Naive B cell (primary cell): ENCODE results near the gene BEAN1. TPM values are rescaled to one million over a fixed set of nuclear protein-coding genes. Genes with fewer than 3 reads are reported as not detected.
A peak's percentile ranks its signal among the peaks of the same experiment; 100 is the strongest.
"Not testable (repeated sequence)": the region's sequence is repeated elsewhere in the genome, so short reads cannot be mapped to it uniquely, and the experiment has no call there.

Experiments used
- ATAC-seq, 2 donors: fragments of 150-1000 bp; cut with Tn5 transposase; 2 replicates each; pipeline ENCODE4 v1.10.0; 2021; ENCODE audit warnings: low read depth in 2 of 2, mild to moderate bottlenecking in 2 of 2, moderate library complexity in 2 of 2
- DNase-seq: peaks from one replicate; pipeline ENCODE4 v3.0.0; 2022
- H3K27ac Mint-ChIP-seq, 6 donors: one replicate each; pipeline ENCODE4 v1.8.0; 2020 to 2022; ENCODE audit warnings: mild to moderate bottlenecking in 6 of 6, mixed read lengths in 6 of 6, moderate library complexity in 5 of 6, inconsistent platforms in 2 of 6
- H3K27me3 Mint-ChIP-seq, 3 donors: one replicate each; pipeline ENCODE4 v1.8.0; 2021 to 2022; ENCODE audit warnings: mixed read lengths in 3 of 3, mild to moderate bottlenecking in 1 of 3
- H3K36me3 Mint-ChIP-seq, 2 donors: one replicate each; pipeline ENCODE4 v1.8.0; 2020 to 2022; ENCODE audit warnings: mixed read lengths in 2 of 2, inconsistent platforms in 1 of 2, mild to moderate bottlenecking in 1 of 2
- H3K4me1 Mint-ChIP-seq, 3 donors: one replicate each; pipeline ENCODE4 v1.8.0; 2020 to 2022; ENCODE audit warnings: mixed read lengths in 3 of 3, inconsistent platforms in 1 of 3, mild to moderate bottlenecking in 1 of 3, moderate library complexity in 1 of 3
- H3K4me3 Mint-ChIP-seq, 8 donors: one replicate each; pipeline ENCODE4 v1.8.0; 2020 to 2022; ENCODE audit warnings: mild to moderate bottlenecking in 8 of 8, mixed read lengths in 8 of 8, moderate library complexity in 8 of 8, inconsistent platforms in 2 of 8
- H3K9me3 Mint-ChIP-seq, 7 donors: one replicate each; pipeline ENCODE4 v1.8.0; 2020 to 2022; ENCODE audit warnings: mixed read lengths in 7 of 7, mild to moderate bottlenecking in 5 of 7, inconsistent platforms in 2 of 7, moderate library complexity in 1 of 7
- polyA plus RNA-seq, 6 donors: library from polyadenylated mRNA; unstranded; fragments of 300-500 nt; fragmentation: Illumina TruSeq; gene quantifications; one replicate each; pipeline ENCODE4 v1.2.3, GENCODE V29; 2021; ENCODE audit warnings: low read depth in 6 of 6

The BEAN1 gene
- polyA plus RNA-seq, 6 donors from 2014 or later, result not detected

DNA sequence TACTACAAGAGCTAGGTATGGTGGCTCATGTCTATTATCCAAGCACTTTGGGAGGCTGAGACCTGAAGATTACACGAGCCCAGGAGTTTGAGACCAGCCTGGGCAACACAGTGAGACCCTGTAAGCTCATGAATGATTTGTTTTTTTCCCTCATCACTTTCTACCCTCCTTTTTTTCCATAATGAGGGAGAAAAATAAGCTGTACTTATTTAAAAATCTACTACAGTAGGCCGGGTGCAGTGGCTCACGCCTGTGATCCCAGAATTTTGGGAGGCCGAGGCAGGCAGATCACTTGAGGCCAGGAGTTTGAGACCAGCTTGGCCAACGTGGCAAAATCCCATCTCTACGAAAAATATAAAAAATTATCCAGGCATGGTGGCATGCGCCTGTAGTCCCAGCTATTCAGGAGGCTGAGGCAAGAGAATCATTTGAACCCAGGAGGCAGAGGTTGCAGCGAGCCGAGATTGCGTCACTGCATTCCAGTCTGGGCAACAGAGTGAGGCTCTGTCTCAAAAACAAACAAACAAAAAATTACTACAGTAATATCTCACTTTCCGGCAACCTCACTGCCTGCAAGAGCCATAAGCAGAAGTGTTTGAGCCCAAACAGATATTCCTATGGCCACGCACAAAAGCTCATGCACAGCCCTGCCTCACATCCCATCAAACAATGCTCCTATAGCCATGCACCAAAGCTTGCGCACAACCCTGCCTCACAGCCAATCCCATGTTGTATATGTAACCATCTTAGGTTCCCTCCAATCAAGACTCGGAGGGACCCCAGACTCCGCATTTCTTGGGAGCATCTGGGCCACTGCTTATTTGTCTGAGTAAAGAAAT lies 85.4 kb downstream of the BEAN1 start:
- H3K36me3 Mint-ChIP-seq, result no peaks in the 10 kb centered on the region
- H3K4me3 Mint-ChIP-seq, result no peak overlapping the region
- DNase-seq (no peak), ATAC-seq (no peak)
- H3K27me3 Mint-ChIP-seq, result peaks cover 0 to 12% (median 0%) of the 10 kb centered on the region in 3 donors
- H3K27ac Mint-ChIP-seq, result peak overlapping the region in 2 of 6 donors; percentile 28 to 62
- no peaks in the 10 kb centered on the region for H3K9me3 Mint-ChIP-seq
- H3K4me1 Mint-ChIP-seq, result peaks cover 32 to 45% (median 35%) of the 10 kb centered on the region in 3 donors

DNA sequence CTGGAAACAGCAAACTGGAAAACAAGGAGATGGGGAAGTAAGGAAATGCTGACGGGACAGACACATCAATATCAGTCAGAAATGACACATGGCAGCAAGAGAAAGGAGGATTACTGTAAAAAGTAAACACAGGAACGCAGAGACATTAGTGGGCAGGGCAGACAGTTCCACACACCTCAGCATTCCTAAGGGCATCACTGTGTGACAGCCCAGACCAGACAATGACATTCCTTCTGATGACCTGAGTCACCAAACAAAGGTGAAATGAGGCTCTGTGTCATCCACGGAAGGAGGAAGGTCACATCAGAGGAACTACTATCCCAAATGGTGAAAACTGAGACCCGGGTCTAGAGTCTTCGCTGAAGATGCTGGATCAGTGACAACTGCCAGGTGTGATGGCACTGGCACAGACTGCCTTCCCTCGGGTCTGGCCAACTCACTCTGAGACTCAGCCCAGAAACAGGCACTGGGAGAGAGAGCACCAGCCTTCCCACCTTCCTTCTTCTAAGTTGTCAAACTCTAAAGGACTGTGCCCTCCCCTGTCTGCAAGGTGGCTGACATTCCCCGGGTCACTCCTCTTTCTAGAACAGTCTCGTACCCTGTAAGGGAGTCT lies 86.1 kb downstream of the BEAN1 start:
- DNase-seq (no peak), ATAC-seq (no peak)
- no peak overlapping the region for H3K4me3 Mint-ChIP-seq
- peaks cover 32 to 51% (median 42%) of the 10 kb centered on the region in 3 donors for H3K4me1 Mint-ChIP-seq
- no peaks in the 10 kb centered on the region for H3K9me3 Mint-ChIP-seq
- H3K36me3 Mint-ChIP-seq, result no peaks in the 10 kb centered on the region
- H3K27me3 Mint-ChIP-seq, result peaks cover 0 to 12% (median 0%) of the 10 kb centered on the region in 3 donors
- H3K27ac Mint-ChIP-seq, result peak overlapping the region in 2 of 6 donors; percentile 28 to 62

- peaks cover 27 to 51% (median 41%) of the 10 kb centered on the region in 3 donors for H3K4me1 Mint-ChIP-seq
- H3K27me3 Mint-ChIP-seq, result peaks cover 0 to 12% (median 0%) of the 10 kb centered on the region in 3 donors
- H3K9me3 Mint-ChIP-seq, H3K36me3 Mint-ChIP-seq, H3K4me3 Mint-ChIP-seq, DNase-seq, ATAC-seq: not testable (repeated sequence)
- H3K27ac Mint-ChIP-seq, result peak overlapping the region in 1 of 6 donors; percentile 14
Measured at GRCh38 chr16:66514391-66514790, 87.3 kb downstream of the BEAN1 start.

- ATAC-seq, H3K27me3 Mint-ChIP-seq, H3K27ac Mint-ChIP-seq, H3K36me3 Mint-ChIP-seq, DNase-seq, H3K9me3 Mint-ChIP-seq: not testable (repeated sequence)
- peak overlapping the region in 1 of 8 donors; percentile 72 for H3K4me3 Mint-ChIP-seq
- peaks cover 34 to 58% (median 48%) of the 10 kb centered on the region in 3 donors for H3K4me1 Mint-ChIP-seq
Measured at GRCh38 chr16:66514980-66515595, 88.0 kb downstream of the BEAN1 start.

GRCh38 chr16:66515596-66516508 lies 88.8 kb downstream of the BEAN1 start:
- DNase-seq, result no peak

DNA sequence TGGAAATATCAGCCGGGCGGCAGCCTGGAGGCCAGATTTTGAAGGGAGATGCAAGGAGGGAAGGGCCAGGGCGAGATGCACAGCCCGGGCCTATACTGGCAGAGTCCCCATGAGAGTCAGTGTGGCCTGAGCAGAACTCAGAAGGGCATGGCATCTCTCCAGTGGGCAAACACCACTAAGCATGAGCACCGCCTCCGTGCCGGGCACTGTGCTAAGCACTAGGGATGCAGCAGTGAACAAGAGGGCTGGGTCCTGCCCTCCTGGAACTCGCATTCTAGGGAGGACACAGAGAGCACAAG lies 89.4 kb downstream of the BEAN1 start:
- H3K27ac Mint-ChIP-seq, result peak overlapping the region; percentile 99 to 100 (median 100)
- DNase-seq, result no peak
- H3K9me3 Mint-ChIP-seq, result no peaks in the 10 kb centered on the region
- peak overlapping the region; percentile 69 to 99 (median 93) for H3K4me3 Mint-ChIP-seq
- ATAC-seq, result no peak
- H3K4me1 Mint-ChIP-seq, result peaks cover 46 to 72% (median 62%) of the 10 kb centered on the region in 3 donors
- peaks cover 0 to 6% (median 0%) of the 10 kb centered on the region in 3 donors for H3K27me3 Mint-ChIP-seq
- no peaks in the 10 kb centered on the region for H3K36me3 Mint-ChIP-seq

More at GRCh38 chr16:66515596-66516508, 88.8 kb downstream of the BEAN1 start:
- H3K27me3 Mint-ChIP-seq, result peaks cover 0 to 6% (median 0%) of the 10 kb centered on the region in 3 donors
- peak overlapping the region in 5 of 6 donors; percentile 99 to 100 (median 100) for H3K27ac Mint-ChIP-seq
- H3K9me3 Mint-ChIP-seq, result no peaks in the 10 kb centered on the region
- H3K36me3 Mint-ChIP-seq, result no peaks in the 10 kb centered on the region
- H3K4me1 Mint-ChIP-seq, result peaks cover 42 to 66% (median 55%) of the 10 kb centered on the region in 3 donors
- no peak for ATAC-seq
- peak overlapping the region; percentile 69 to 99 (median 93) for H3K4me3 Mint-ChIP-seq

DNA sequence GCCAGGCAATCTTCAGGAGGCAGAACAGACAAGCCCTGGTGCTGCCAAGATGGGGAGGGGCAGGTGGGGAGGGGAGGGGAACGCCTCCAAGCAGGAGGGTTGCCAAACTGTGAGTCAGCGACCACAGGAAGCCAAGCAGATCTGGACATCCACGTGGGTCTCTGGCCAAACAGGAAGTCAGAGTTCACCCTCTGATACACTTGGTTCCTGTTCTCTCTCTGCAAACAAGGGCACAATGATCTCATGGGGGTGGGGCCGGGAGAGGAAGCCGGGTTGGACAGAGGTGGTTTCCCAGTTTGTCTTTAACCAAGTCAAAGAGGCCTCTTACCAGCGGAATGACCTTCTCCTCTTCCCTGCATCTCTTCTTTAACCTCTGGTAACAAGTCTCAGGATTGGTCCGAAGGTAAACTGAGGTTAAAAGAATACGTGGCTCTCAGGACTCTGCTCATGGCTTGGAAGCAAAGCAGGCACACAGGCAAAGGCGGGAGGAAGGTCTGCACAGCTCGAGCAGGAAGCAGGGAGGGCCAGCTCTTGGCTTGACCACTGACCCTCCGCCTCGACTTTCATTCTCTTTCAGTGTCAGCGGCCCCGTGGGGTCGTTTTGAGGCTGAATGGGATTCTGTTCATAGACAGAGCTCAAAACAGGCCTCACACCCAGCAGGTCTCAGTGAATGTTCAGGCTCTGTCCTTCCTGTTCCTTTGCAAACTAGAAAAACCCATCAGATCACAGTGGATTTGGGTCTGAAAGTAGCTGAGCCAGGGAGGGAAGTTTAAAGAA lies 89.9 kb downstream of the BEAN1 start:
- no peaks in the 10 kb centered on the region for H3K9me3 Mint-ChIP-seq
- peaks cover 46 to 74% (median 67%) of the 10 kb centered on the region in 3 donors for H3K4me1 Mint-ChIP-seq
- H3K27ac Mint-ChIP-seq, result peak overlapping the region; percentile 99 to 100 (median 100)
- DNase-seq, result peak; percentile 95
- peaks cover 0 to 6% (median 0%) of the 10 kb centered on the region in 3 donors for H3K27me3 Mint-ChIP-seq
- H3K4me3 Mint-ChIP-seq, result peak overlapping the region; percentile 69 to 99 (median 93)
- ATAC-seq, result peak; percentile 94 to 95
- no peaks in the 10 kb centered on the region for H3K36me3 Mint-ChIP-seq

DNA sequence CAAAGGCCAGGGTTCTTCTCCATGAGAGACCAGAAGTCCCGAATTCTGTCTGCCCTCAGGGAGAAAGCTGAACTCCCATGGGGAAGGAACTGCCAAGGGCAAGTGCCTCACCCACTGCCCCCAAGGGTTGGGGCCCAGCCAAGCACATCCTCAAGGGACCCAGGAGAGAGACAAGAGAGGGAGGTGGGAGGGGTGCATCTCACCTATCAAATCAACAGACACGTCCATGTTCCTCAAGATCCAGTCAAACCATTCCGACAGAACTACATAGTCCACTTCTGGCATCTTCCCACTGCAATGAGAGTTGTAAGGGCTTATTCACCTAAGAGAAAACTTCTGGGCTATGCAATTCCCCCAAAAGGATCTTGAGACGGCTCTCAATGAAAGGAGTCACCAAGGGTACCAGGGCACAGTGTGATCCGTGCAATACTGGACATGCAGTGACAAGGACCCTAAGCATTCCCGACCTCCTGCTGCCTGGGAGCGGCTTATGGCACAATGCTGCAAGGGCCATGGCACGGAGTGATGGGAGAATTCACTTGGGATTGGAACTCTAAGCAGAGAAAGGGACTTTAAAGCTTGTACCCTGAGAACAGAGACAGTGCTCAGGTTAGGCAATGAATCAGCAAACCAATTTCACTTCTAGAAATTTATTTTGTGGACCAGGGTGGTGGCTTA lies 90.6 kb downstream of the BEAN1 start:
- Mint-ChIP-seq H3K9me3 (no peaks in the 10 kb centered on the region), H3K27me3 (peaks cover 0 to 5% (median 0%) of the 10 kb centered on the region in 3 donors), H3K4me3 (peak overlapping the region; percentile 69 to 99 (median 93)), H3K4me1 (peaks cover 50 to 80% (median 74%) of the 10 kb centered on the region in 3 donors), H3K27ac (peak overlapping the region; percentile 99 to 100 (median 100)), H3K36me3 (no peaks in the 10 kb centered on the region)
- no peak for DNase-seq
- ATAC-seq, result no peak

DNA sequence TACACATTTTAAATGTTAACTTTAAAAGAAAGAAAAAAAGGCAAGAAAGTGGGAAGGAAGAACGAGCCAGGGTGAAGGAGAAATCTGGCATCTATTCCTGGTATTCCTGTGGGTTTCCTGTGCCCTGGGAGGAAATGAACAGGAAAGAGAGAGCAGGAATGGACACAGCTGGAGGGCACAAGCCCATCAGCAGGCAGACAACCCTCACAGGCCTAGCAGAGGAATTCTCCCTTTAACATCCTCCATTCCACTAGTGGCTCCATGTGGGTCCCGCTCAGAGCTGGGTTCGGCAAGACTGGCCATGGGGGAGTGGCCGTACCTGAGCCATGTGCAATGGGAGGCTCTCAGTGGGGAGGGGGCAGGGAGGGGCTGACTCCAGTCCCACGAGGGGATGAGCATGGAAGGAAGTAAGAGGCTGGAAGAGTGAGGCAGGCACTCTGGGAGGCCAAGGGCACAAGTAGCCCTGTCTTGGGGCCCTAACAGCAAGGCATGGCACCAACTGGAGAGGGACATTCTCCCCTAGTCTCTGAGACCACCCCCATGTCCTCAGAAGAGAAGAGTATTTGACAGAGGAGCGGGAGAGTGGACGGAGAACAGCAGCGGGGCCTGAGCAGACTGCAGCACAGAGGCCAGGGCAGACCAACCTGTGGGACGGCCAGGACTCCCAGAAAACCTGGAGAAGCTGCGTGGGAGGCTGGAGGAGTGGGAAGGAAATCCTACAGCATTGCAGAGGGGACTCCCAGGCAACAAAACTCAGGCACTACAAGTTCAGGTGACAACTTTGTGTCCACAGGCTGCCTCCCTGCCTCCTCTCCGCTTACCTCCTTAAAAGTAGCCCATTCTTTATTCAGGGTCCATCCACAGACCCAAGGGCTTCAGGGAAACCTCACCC lies 92.6 kb downstream of the BEAN1 start:
- peaks cover 56 to 96% (median 91%) of the 10 kb centered on the region in 3 donors for H3K4me1 Mint-ChIP-seq
- H3K9me3 Mint-ChIP-seq, result no peaks in the 10 kb centered on the region
- ATAC-seq (no peak), DNase-seq (no peak)
- H3K27me3 Mint-ChIP-seq, result no peaks in the 10 kb centered on the region
- peak overlapping the region; percentile 41 to 100 (median 76) for H3K27ac Mint-ChIP-seq
- H3K36me3 Mint-ChIP-seq, result no peaks in the 10 kb centered on the region
- H3K4me3 Mint-ChIP-seq, result peak overlapping the region in 6 of 8 donors; percentile 62 to 91 (median 80)

DNA sequence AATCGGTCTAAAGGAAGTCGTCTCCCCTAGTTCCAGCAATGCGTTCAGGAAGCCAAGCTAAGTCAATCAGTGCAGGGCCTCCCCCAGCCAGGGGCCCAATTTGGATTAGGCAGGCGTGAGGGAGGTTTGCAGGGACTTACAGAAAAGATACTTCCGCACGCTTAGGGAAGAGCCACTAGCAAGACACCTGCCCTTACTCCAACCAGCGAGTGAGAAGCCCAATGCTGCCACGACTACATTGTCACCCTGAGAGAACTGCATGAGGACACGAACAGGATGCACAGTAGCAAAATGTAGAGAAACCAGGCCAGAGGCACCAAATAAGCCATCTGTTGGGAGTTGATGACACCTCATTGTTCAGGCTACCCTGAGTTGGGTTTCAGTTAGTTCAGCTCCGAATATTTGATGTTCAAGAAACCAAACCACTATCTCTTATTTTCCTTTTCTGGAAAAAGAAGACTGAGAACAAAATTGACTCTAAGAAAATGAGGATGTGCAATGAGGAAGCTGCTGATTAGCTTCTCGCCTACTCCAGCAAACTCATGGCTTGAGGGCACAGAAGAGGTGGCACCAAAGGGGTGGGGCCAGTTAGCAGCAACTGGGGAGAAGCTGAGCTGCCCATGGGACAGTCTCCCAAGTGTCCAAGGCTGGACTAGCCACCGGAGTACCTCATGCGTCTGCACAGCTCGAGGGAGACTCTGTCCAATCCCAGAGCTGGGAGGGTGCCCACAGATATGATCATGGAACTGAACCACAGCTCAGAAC lies 93.5 kb downstream of the BEAN1 start:
- H3K27me3 Mint-ChIP-seq, result no peaks in the 10 kb centered on the region
- ATAC-seq (no peak), DNase-seq (peak; percentile 40)
- peaks cover 65 to 97% (median 92%) of the 10 kb centered on the region in 3 donors for H3K4me1 Mint-ChIP-seq
- peak overlapping the region; percentile 77 to 100 (median 91) for H3K27ac Mint-ChIP-seq
- peak overlapping the region; percentile 16 to 91 (median 73) for H3K4me3 Mint-ChIP-seq
- no peaks in the 10 kb centered on the region for H3K9me3 Mint-ChIP-seq
- peaks cover 0 to under 1% of the 10 kb centered on the region in 2 donors for H3K36me3 Mint-ChIP-seq
